Measurements from ENCODE around the gene MYO3B.

DNA sequence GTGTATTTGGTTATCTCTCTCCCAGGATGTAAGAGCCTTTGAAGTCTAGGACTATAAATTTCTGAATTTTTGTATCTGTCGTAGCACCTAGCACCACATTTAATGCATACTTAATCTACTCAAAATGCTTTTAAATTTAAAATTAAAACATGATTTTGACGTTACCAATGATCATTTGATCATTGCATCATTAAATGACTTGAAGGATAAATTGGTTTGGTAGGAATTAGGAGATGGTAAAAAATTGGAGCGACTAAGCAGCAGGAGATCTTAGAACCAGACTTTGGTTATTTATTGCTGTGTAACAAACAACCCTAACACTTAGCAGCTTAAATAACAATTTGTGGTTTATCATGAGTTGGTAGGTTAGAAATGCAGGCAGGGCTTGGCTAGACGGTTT, 84.9 kb downstream of the MYO3B start:
- TF ChIP-seq BHLHE40 (IDR thresholded peaks at IDR 0.05; ENCODE audit: borderline replicate concordance) (no peak), TARDBP (IDR thresholded peaks at IDR 0.05) (no peak), FOXM1 (IDR thresholded peaks at IDR 0.05; ENCODE audit: borderline replicate concordance) (no peak), ZNF384 (IDR thresholded peaks at IDR 0.05) (no peak), FOXK2 (IDR thresholded peaks at IDR 0.05) (no peak), HDGF (IDR thresholded peaks at IDR 0.05; ENCODE audit: borderline replicate concordance) (no peak), SP1 (IDR thresholded peaks at IDR 0.05) (no peak), NFRKB (IDR thresholded peaks at IDR 0.05) (no peak), SUZ12 (IDR thresholded peaks at IDR 0.05) (no peak), ELF4 (IDR thresholded peaks at IDR 0.05) (no peak)
